Measurements from ENCODE around the gene CDC14C.
"Not testable (repeated sequence)": the region's sequence is repeated elsewhere in the genome, so short reads cannot be mapped to it uniquely, and the experiment has no call there.

Gene CDC14C

GRCh38 chr7:48924433-48924832 is at the start of gene CDC14C:
Gene CDC14C (plus strand): TSS chr7:48924547. CDS start chr7:48924673, 126 bp downstream.
- no peak for DNase-seq

DNA sequence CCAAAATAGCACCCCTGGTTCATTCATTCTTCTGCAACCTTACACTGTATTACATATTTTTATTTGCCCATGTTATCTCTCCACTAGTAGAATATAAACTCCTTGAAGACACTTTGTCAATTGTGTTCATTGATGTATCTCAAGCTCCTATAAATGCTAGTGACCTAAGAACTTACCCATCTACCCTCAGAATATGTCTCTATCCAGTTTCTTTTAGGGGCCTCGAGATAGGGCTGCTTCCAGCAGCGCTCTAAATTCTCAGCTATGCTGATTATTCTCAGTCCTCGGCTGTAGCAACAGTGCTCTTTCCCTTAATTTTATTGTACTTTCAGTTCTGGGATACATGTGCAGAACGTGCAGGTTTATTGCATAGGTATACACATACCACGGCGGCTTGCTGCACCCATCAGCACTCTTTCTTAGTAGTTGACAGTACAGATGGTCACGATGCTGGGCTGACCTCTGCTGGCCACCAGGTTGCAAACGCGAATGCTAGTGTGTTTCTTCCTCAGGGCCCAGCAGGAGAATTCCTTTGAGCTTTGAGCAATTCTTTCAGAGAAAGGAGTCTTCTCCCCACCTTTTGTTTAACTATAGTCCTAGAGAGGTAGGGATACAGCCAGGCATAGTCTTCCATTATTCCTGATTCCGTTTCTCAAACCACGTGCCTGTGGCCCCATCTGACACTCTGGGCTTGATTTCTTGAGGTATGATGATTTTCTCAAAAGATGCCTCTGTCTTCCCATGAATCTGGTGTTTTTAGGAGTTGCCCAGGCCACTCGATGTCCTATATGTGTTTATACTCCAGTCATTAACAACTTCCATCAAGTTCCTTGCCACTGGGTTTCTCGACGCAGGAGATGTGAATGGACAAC is 49.1 kb upstream of the CDC14C start:
- no peak for DNase-seq

DNA sequence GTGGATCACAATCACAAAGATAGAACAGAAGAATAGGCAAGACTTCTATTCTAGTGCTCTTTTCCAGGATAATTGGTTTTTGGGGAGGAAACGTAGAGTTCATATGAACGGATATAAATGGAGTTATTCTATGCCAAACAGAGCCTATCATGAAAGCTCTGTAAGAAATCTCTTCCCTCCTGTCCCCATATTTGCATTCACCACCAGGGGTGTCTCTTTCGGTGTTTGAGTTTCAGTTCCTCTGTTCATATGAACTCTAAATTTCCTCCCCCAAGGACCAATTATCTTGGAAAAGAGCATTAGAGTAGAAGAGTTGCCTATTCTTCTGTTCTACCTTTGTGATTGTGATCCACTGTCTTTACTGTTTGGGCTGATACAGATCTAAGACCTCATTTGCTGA is 48.3 kb upstream of the CDC14C start:
- DNase-seq = no peak

DNA sequence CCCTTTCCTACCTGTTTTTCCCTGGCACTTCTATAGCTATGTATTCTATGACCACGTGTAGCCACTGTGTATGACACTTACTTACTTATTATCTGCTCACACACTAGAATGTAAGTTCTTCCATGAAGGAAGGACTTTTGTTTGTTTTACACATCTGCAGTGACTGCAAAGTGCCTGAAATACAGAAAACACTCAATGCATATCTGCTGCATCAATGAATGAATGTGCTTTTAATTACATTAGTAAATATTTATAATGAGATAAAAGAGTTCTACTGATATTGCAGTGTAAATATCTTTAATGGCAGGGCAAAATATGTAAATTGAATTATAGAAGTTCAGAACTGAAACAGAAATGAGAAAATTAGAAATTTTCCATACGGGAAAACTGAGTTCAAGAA is 43.5 kb upstream of the CDC14C start:
- DNase-seq = no peak

DNA sequence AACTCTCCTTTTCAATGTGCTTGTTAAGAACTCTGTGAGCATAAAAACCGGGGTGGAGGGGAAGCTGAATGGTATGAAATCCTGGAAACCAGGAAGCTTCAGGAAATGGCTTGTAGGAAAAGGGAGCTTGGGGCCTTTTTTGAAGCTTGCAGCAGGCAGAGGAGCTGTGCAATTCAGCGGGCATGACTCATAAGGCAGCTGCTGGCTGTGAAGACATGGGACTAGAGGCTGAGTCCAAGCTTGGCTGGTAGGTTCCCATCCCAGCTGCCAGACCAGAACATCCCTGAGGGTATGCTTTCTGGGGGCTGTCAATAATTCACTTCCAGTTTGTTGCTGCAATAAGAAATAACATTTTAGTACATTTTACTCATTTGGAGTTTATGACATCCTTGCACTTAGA is 36.8 kb upstream of the CDC14C start:
- DNase-seq = no peak

DNA sequence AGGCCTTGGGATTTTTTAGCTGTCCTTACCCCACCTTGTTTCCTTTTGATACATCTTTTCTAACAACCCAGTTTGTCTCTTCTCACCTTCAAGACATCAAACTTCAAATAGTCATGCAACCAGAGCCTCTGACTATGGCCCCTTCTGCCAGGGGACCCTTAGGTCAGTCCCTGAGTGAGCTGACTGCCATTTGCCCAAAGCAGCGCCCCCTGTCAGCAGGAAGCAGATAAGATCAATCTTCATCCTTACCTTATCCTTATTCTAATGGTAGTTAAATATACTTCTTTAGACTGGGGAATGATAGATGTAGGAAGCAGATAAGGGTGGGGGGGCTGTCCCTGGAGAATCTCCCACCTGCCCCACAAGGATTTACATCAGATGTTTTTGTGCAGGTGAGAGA is 29.8 kb upstream of the CDC14C start:
- no peak for DNase-seq

GRCh38 chr7:48899932-48900331 is 24.4 kb upstream of the CDC14C start:
- no peak for DNase-seq

DNA sequence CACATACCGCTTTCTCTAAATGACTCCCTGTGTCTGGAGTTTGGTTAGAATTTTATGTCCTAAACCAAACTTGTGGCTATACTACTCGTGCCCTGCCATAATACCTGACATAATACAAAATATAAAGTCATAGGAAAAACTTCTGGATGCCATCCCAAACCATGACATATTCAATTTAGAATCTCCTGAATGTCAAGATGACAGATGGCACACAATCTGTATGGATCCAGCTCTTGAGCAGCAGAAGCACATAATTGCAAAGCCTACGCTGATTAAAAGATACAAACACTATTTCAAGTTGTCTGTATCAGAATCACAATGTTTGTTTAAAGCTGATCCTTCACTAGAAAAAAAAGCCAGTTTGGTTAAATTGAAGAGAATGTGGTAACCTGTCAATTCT is 22.4 kb upstream of the CDC14C start:
- no peak for DNase-seq

DNA sequence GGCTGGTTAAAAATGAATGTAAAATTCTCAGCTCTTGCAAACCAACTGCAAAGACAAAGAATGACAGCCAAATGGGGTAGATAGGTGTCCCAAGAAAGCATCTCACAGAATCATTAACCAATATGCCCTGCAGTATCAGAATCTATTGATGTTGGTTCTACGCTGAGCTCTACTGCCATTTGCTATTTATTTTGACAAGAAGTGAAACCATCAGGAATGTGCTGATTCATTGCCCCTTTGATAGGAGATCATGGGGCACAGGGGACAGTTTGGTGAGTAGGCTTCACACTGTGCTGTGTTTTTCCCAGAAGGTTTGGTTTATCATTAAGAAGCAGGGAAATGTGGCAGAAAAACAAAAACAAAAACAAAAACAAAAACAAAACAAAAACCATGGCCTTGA is 19.4 kb upstream of the CDC14C start:
- DNase-seq = no peak

DNA sequence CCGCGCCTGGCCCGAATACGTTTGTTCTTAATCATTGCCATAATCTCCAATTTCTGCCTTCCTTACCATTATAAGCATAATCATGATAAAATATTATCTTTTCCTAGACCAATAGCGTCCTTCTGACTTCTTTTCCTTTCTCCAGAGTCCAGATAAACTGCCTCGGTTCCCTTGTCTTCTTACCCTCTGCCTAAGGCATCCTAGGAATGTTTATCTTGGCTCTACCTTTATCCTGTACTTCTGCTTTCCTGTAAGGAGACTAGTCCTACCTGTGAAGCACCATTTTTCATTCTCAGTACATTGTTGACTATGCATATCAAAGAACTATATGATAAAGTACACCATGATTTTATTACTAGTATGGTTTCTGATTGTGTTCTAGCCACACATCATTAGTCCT is 18.7 kb upstream of the CDC14C start:
- not testable (repeated sequence) for DNase-seq

DNA sequence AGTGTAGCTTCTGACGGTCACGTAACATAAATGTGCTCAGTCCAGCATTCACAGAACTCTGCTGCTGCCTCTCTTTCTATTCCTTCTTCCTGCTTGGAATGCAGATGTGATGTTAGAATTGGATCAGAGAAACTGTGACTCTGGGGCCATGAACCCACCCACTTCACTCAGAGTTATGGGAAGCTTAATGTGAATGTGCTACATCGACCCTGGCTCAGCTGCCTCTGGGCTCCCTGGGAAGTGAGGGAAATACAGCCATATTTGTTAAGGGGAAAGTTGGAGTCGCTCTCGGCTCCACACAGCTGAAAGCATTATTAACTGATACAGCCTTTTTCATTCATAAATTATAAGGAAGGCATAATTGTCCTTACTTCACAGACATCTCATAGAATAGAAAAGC is 14.5 kb upstream of the CDC14C start:
- DNase-seq = not testable (repeated sequence)

- no peak for DNase-seq
Measured at GRCh38 chr7:48931481-48931880, 7.1 kb downstream of the CDC14C start.

DNA sequence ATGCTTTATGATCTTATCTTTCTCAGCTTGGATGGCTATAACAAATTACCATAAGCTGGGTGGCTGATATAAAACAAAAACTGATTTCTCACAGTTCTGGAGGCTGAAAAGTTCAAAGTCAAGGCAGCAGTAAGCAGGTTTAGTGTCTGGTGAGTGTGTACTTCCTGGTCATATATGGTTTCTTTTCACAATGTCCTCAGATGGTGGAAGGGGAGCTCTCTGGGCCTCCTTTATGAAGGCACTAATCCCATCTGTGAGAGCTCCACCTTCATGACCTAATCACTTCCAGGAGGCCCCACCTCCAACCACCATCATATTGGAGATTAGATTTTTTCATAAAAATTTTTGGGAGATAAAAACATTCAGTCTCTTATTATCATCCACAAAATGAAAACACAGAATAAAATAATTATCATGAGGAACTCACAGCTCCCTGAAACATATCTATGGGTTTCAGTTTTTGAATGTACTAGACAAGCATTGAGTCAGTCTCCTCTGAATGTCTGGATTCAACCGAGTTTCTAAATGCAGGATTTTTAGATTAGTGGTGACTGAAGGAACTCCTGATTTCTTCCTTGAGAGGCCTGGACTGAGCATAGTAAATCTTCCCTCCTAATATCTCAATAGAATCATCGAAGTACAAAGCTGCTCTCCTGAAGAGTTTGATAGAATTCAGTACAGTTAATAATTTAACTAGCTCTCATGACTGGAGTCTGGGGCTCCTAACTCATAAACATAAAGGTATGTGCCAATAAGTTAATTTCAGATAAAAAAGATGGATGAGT is 8.0 kb downstream of the CDC14C start:
- DNase-seq = no peak

GRCh38 chr7:48933549-48934085 is 9.3 kb downstream of the CDC14C start:
- DNase-seq = no peak

DNA sequence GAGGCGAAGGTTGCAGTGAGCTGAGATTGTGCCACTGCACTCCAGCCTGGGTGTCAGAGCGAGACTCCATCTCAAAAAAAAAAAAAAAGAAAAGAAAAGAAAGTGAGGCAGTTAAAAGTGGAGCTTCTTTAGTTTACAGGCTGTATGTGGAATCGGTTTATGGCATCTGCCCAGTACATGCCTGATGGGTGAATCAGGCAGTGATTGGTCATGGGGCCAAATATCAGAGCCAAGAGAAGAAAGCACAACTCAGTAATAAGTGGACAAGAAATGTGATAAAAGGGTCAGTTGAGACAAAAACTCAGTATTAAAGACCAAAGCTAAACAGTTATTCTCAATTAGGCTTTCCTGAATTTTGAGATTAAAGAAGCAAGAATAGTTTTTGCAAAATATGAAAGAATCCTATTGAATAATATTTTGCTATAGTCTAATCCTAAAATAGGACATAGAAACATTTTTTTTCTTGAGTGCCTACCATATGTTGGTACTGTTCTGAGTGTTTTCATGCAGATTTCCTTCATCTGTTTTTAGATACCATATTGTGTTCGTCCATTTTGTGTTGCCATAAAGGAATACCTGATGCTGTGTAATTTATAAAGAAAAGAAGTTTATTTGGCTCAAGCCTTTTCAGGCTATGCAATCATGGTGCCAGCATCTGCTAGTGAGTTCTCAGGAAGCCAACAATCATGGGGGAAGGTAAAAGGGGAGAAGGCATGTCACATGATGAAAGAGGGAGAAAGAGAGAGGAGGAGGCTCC is 14.4 kb downstream of the CDC14C start:
- no peak for DNase-seq

DNA sequence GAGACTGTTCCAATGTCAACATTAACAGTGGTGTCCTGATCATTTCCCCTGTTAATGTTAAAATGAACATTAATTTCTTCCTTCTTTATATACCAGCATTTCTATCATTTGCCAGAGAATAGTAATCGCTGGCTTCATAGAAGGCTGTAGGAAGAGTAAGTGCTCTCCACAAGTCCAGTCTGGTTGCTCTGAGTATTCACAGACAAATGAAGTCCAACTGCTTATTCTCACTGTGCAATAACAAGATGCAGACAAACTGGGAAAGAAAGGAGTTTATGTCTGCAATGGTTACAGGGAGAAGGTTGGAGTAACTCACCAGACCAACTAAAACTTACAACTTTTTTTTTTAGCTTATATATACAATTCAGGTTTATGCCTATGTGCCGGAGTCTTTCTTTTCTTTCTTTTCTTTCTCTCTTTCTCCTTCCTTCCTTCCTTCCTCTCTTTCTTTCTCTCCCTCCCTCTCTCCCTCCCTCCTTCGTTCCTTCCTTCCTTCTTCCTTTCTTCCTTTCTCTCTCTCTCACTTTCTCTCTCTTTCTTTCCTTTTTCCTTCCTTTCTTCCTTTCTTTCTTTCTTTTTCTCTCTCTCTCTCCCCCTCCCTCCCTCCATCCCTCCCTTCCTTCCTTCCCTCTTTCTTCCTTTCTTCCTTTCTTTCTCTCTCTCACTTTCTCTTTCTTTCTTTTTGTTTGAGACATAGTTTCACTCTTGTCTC is 19.1 kb downstream of the CDC14C start:
- DNase-seq = no peak

DNA sequence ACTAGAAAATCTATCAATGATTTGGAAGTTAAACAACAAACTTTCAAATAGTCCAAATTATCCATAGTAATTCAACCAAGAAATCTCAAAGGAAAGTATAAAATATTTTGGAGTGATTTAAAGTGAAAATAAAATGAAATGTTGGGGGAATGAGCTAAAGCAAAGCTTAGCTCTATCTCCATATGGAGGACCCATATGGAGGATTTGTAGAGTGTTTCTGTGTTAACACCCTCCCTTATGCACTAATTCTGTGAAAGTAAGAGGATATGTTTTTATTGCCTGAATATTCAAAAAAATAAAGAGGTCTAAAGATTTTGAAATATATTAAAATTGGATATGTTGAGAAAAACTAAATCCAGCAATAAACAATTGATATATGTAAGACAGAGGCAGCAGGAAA is 31.6 kb downstream of the CDC14C start:
- DNase-seq = no peak

GRCh38 chr7:48959676-48960075 is 35.3 kb downstream of the CDC14C start:
- DNase-seq = no peak

DNA sequence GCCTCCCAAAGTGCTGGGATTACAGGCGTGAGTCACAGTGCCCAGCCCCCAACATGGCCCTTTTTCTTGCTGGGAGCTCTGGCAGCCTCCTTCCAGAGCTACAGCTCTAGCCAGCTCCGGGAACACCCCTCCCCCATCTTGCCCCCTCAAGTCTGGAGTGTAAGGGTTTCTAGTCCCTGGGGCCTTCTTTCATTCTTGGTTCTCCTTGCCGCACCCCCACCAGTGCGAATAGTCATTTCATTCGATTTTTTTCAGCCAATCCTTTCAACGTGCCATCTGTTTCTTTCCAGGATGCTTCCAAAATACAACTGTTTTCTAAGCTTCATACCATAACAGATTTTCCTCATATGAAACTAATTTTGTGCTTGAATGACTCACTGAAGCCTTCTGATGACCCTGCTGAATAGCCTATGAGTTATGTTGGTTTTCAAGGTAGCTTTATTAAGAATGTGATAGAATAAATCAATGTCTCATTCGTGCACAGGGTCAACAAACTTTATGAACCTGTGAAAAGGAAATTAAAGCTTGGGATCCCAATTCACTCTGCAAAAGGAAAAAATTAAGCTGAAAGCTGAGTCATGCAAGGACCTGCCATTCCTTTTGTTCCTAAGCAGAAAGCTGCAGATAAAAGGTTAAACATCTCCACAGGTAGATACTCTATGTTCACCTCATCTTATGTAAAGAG is 38.6 kb downstream of the CDC14C start:
- DNase-seq = no peak

DNA sequence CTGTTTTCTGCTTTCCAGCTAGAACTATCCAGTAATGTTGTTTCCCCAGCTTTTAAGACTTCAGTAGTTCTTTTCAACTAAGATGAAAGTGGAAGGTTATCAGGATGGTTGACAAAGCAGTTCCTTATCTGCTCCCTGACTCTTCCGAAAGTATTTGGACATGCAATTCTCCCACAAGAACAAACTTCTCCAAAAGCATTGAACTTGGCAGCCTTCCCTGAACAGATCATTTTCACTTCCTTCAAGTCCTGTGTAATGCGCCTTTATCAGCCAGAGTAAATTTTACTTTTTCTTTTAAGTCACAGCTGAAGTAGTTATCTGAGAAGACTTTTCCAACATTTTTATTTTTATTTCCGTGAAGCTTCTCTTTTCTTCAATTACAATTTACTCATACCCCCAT is 39.7 kb downstream of the CDC14C start:
- DNase-seq = no peak

GRCh38 chr7:48971173-48971572 is 46.8 kb downstream of the CDC14C start:
- DNase-seq = no peak

DNA sequence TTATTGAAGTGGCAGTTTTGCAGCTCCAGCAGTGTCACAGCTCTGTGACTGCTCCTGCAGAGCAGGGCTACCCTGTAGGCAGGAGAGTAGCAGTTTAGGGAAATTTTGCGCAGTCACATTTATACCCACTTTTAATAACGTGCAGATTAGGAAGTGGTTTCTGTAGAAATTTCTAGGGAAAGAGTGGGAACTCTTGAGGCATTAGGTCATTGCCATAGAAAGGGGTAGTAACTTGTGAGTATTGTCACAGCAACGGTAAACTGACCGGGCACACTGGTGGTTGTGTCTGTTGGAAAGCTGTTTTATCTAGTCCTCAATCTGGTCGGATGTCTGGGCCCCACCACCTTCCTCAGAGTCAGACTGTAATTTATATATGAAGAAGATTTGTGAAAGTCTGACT is 51.9 kb downstream of the CDC14C start:
- DNase-seq = no peak
